Panc1 (cell line): ENCODE results near the gene TFCP2L1.
"Not testable (repeated sequence)": the region's sequence is repeated elsewhere in the genome, so short reads cannot be mapped to it uniquely, and the experiment has no call there.

Experiments used
- POLR2AphosphoS5 ChIP-seq: IDR thresholded peaks from 2 replicates; pipeline ENCODE4 v1.6.1; 2012; ENCODE audit warnings: mild to moderate bottlenecking, low read depth, low read length, moderate library complexity
- SIN3A ChIP-seq: IDR thresholded peaks from 2 replicates; pipeline ENCODE4 v1.6.1; 2012; ENCODE audit warnings: low read depth, mild to moderate bottlenecking, low read length, moderate library complexity, borderline replicate concordance; ENCODE audit not compliant: insufficient read depth
- TCF7L2 ChIP-seq: IDR thresholded peaks from 2 replicates; pipeline ENCODE4 v1.6.1; 2011; ENCODE audit warnings: mild to moderate bottlenecking, low read depth, low read length, inconsistent platforms
- TF ChIP-seq, protein P1 (sequence below): fragments of 450-650 bp; IDR thresholded peaks from 2 replicates; pipeline ENCODE4 v1.5.1; 2017; ENCODE audit warnings: mild to moderate bottlenecking
- TF ChIP-seq, protein P2 (sequence below), 2 experiments: IDR thresholded peaks; 2 replicates each; pipeline ENCODE4 v1.6.1; 2011 to 2012; ENCODE audit warnings: low read depth in 2 of 2, control low read depth in 1 of 2, low read length in 1 of 2, mild to moderate bottlenecking in 1 of 2, moderate library complexity in 1 of 2; ENCODE audit not compliant: insufficient read depth in 1 of 2

DNA sequence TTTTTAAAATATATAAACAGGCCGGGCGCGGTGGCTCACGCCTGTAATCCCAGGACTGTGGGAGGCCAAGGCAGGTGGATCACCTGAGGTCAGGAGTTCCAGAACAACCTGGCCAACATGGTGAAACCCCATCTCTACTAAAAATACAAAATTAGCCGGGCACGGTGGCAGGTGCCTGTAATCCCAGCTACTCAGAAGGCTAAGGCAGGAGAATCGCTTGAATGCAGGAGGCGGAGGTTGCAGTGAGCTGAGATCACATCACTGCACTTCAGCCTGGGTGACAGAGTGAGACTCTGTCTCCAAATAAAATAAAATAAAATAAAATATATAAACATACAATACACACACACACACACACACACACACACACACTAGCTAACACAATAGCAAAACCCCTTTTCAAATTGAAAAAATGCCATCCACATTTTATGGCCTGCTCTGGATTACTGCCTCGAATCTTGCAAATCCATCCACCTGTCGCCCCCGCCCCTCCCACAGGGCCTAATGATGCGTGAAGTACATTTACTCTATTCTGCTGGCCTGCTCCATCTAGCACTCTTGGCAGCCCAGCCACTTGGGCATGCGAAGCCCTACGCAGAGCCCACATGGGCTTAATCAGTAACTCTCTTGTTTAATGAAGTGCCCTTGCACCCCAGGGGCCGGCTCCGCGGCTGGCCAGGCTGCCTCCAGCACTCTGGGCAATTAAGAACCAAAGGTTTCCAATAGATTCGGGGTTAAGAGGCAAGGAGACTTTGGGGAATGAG is 57.4 kb downstream of the TFCP2L1 start:
- TF ChIP-seq, protein P1, sequence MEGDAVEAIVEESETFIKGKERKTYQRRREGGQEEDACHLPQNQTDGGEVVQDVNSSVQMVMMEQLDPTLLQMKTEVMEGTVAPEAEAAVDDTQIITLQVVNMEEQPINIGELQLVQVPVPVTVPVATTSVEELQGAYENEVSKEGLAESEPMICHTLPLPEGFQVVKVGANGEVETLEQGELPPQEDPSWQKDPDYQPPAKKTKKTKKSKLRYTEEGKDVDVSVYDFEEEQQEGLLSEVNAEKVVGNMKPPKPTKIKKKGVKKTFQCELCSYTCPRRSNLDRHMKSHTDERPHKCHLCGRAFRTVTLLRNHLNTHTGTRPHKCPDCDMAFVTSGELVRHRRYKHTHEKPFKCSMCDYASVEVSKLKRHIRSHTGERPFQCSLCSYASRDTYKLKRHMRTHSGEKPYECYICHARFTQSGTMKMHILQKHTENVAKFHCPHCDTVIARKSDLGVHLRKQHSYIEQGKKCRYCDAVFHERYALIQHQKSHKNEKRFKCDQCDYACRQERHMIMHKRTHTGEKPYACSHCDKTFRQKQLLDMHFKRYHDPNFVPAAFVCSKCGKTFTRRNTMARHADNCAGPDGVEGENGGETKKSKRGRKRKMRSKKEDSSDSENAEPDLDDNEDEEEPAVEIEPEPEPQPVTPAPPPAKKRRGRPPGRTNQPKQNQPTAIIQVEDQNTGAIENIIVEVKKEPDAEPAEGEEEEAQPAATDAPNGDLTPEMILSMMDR = not testable (repeated sequence)
- TF ChIP-seq POLR2AphosphoS5, SIN3A, TCF7L2: not testable (repeated sequence)
- TF ChIP-seq, protein P2, sequence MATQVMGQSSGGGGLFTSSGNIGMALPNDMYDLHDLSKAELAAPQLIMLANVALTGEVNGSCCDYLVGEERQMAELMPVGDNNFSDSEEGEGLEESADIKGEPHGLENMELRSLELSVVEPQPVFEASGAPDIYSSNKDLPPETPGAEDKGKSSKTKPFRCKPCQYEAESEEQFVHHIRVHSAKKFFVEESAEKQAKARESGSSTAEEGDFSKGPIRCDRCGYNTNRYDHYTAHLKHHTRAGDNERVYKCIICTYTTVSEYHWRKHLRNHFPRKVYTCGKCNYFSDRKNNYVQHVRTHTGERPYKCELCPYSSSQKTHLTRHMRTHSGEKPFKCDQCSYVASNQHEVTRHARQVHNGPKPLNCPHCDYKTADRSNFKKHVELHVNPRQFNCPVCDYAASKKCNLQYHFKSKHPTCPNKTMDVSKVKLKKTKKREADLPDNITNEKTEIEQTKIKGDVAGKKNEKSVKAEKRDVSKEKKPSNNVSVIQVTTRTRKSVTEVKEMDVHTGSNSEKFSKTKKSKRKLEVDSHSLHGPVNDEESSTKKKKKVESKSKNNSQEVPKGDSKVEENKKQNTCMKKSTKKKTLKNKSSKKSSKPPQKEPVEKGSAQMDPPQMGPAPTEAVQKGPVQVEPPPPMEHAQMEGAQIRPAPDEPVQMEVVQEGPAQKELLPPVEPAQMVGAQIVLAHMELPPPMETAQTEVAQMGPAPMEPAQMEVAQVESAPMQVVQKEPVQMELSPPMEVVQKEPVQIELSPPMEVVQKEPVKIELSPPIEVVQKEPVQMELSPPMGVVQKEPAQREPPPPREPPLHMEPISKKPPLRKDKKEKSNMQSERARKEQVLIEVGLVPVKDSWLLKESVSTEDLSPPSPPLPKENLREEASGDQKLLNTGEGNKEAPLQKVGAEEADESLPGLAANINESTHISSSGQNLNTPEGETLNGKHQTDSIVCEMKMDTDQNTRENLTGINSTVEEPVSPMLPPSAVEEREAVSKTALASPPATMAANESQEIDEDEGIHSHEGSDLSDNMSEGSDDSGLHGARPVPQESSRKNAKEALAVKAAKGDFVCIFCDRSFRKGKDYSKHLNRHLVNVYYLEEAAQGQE (IDR thresholded peaks at IDR 0.05; ENCODE audit: insufficient read depth in 1 of 2, low read depth in 2 of 2, low read length in 1 of 2) = not testable (repeated sequence)
